ENCODE results near the gene COP1. TPM values are rescaled to one million over a fixed set of nuclear protein-coding genes. Genes with fewer than 3 reads are reported as not detected.
"Not testable (repeated sequence)": the region's sequence is repeated elsewhere in the genome, so short reads cannot be mapped to it uniquely, and the experiment has no call there.

The COP1 gene
- total RNA-seq, 1 experiment from 2014 or later = 35.2 TPM

- no peak for DNase-seq (ENCODE audit: low read depth)
Observed at GRCh38 chr1:176134666-176135065, 72.4 kb downstream of the COP1 start.

- DNase-seq (ENCODE audit: low read depth) = no peak
Observed at GRCh38 chr1:176122282-176122681, 84.8 kb downstream of the COP1 start.

GRCh38 chr1:176119549-176119948, 87.5 kb downstream of the COP1 start:
- no peak for DNase-seq (ENCODE audit: low read depth)

- no peak for DNase-seq (ENCODE audit: low read depth)
Observed at GRCh38 chr1:176118985-176119384, 88.1 kb downstream of the COP1 start.

GRCh38 chr1:176111835-176112234, 95.3 kb downstream of the COP1 start:
- peak; percentile 49 for DNase-seq (ENCODE audit: low read depth)

GRCh38 chr1:176110203-176110602, 96.9 kb downstream of the COP1 start:
- DNase-seq (ENCODE audit: low read depth) = no peak

GRCh38 chr1:176102768-176103350, 104.2 kb downstream of the COP1 start:
- DNase-seq (ENCODE audit: low read depth) = no peak

GRCh38 chr1:176101951-176102642, 105.0 kb downstream of the COP1 start:
- peak; percentile 15 for DNase-seq (ENCODE audit: low read depth)

GRCh38 chr1:176098560-176098959, 108.5 kb downstream of the COP1 start:
- no peak for DNase-seq (ENCODE audit: low read depth)

GRCh38 chr1:176096015-176096414, 111.1 kb downstream of the COP1 start:
- no peak for DNase-seq (ENCODE audit: low read depth)

- DNase-seq (ENCODE audit: low read depth) = no peak
Observed at GRCh38 chr1:176090766-176091165, 116.3 kb downstream of the COP1 start.

- DNase-seq (ENCODE audit: low read depth) = not testable (repeated sequence)
Observed at GRCh38 chr1:176087746-176088145, 119.3 kb downstream of the COP1 start.

- DNase-seq (ENCODE audit: low read depth) = peak; percentile 66
Observed at GRCh38 chr1:176073524-176074157, 133.4 kb downstream of the COP1 start.

- no peak for DNase-seq (ENCODE audit: low read depth)
Observed at GRCh38 chr1:176068901-176069300, 138.2 kb downstream of the COP1 start.

GRCh38 chr1:176068256-176068655, 138.8 kb downstream of the COP1 start:
- DNase-seq (ENCODE audit: low read depth) = no peak

GRCh38 chr1:176066709-176067108, 140.4 kb downstream of the COP1 start:
- peak; percentile 32 for DNase-seq (ENCODE audit: low read depth)

GRCh38 chr1:176058686-176059085, 148.4 kb downstream of the COP1 start:
- DNase-seq (ENCODE audit: low read depth) = no peak

- DNase-seq (ENCODE audit: low read depth) = no peak
Observed at GRCh38 chr1:176056312-176056711, 150.8 kb downstream of the COP1 start.

- no peak for DNase-seq (ENCODE audit: low read depth)
Observed at GRCh38 chr1:176055398-176055797, 151.7 kb downstream of the COP1 start.

- no peak for DNase-seq (ENCODE audit: low read depth)
Observed at GRCh38 chr1:176051902-176052518, 155.1 kb downstream of the COP1 start.

GRCh38 chr1:176051402-176051801, 155.7 kb downstream of the COP1 start:
- DNase-seq (ENCODE audit: low read depth) = no peak

- DNase-seq (ENCODE audit: low read depth) = no peak
Observed at GRCh38 chr1:176049582-176049981, 157.5 kb downstream of the COP1 start.

GRCh38 chr1:176046926-176047325, 160.2 kb downstream of the COP1 start:
- no peak for DNase-seq (ENCODE audit: low read depth)
